SU-DHL-6 (cell line): ENCODE results near the gene IGFL3.

Source experiments
- H2AFZ ChIP-seq: fragments of 200-600 bp; sonication (generic); 2 replicates; pipeline ENCODE4 v1.6.1; 2014; ENCODE audit warnings: low read depth, mild to moderate bottlenecking, moderate library complexity, mixed read lengths, antibody characterized with exemption, low read length; ENCODE audit not compliant: severe bottlenecking
- H3F3A ChIP-seq: fragments of 200-600 bp; shearing (Covaris generic); 2 replicates; pipeline ENCODE4 v1.6.0; 2016; ENCODE audit warnings: antibody characterized with exemption, mild to moderate bottlenecking; ENCODE audit not compliant: insufficient read depth
- H3K27ac ChIP-seq: fragments of 200-600 bp; sonication (generic); 2 replicates; pipeline ENCODE4 v1.5.1; 2016; ENCODE audit warnings: low read depth, mild to moderate bottlenecking, low read length, moderate library complexity, mixed read lengths
- H3K27me3 ChIP-seq: fragments of 200-600 bp; sonication (generic), shearing (Covaris generic); 2 replicates; pipeline ENCODE4 v1.6.0; 2014; ENCODE audit warnings: mild to moderate bottlenecking, low read length
- H3K36me3 ChIP-seq: fragments of 200-600 bp; sonication (generic); 2 replicates; pipeline ENCODE4 v1.6.1; 2014; ENCODE audit warnings: mild to moderate bottlenecking, low read length, mixed read lengths
- H3K4me2 ChIP-seq: fragments of 300-600, 200-600 bp; shearing (Covaris generic), sonication (generic); 2 replicates; pipeline ENCODE4 v1.6.0; 2014; ENCODE audit warnings: low read length, low read depth, mild to moderate bottlenecking; ENCODE audit not compliant: poor library complexity, severe bottlenecking
- H3K4me3 ChIP-seq: fragments of 200-600 bp; sonication (generic); 2 replicates; pipeline ENCODE4 v1.5.1; 2014; ENCODE audit warnings: antibody characterized with exemption, low read length, mild to moderate bottlenecking, mixed read lengths; ENCODE audit not compliant: insufficient read depth, poor library complexity, severe bottlenecking
- H3K79me2 ChIP-seq: fragments of 200-600 bp; sonication (generic); 2 replicates; pipeline ENCODE4 v1.6.1; 2014; ENCODE audit warnings: mild to moderate bottlenecking, low read length, moderate library complexity; ENCODE audit not compliant: insufficient read depth
- H3K9ac ChIP-seq: fragments of 200-600 bp; sonication (generic); 2 replicates; pipeline ENCODE4 v1.7.0; 2014; ENCODE audit warnings: mild to moderate bottlenecking, low read length
- H3K9me2 ChIP-seq: fragments of 200-600 bp; sonication (generic); replicated peaks from 2 replicates; pipeline ENCODE4 v1.6.1; 2014; ENCODE audit warnings: low read length; ENCODE audit not compliant: insufficient read depth
- H3K9me3 ChIP-seq: fragments of 200-600 bp; sonication (generic); 2 replicates; pipeline ENCODE4 v1.6.1; 2014; ENCODE audit warnings: low read length, mixed read lengths; ENCODE audit not compliant: insufficient read depth
- H4K20me1 ChIP-seq: fragments of 200-600 bp; sonication (generic); 2 replicates; pipeline ENCODE4 v1.6.1; 2014; ENCODE audit warnings: low read depth, mild to moderate bottlenecking, antibody characterized with exemption, low read length, moderate library complexity, mixed read lengths
- CTCF ChIP-seq: fragments of 200-600 bp; sonication (generic); IDR thresholded peaks from one replicate; pipeline ENCODE4 v1.5.1; 2017; ENCODE audit warnings: antibody characterized with exemption, mild to moderate bottlenecking, low read length, moderate library complexity; ENCODE audit not compliant: insufficient read depth, poor library complexity, severe bottlenecking
- EZH2phosphoT487 ChIP-seq: fragments of 200-600 bp; sonication (generic), shearing (Covaris generic); conservative IDR thresholded peaks from 2 replicates; pipeline ENCODE4 v1.6.1; 2018; ENCODE audit warnings: mild to moderate bottlenecking, antibody characterized with exemption, low read length, moderate library complexity, mixed read lengths

Gene IGFL3

GRCh38 chr19:46076031-46076880 is 48.2 kb downstream of the IGFL3 start:
- no peak overlapping the region for H2AFZ ChIP-seq
- no peaks in the 10 kb centered on the region for H3K9me3 ChIP-seq
- H3F3A ChIP-seq = no peaks in the 10 kb centered on the region
- TF ChIP-seq EZH2phosphoT487 (no peak), CTCF (no peak)
- H3K4me2 ChIP-seq = no peak overlapping the region
- no peak overlapping the region for H3K27ac ChIP-seq
- H3K9me2 ChIP-seq = no peaks in the 10 kb centered on the region
- no peaks in the 10 kb centered on the region for H3K36me3 ChIP-seq
- no peak overlapping the region for H3K4me3 ChIP-seq
- no peaks in the 10 kb centered on the region for H3K79me2 ChIP-seq
- H3K9ac ChIP-seq = no peak overlapping the region
- no peaks in the 10 kb centered on the region for H4K20me1 ChIP-seq
- H3K27me3 ChIP-seq = no peaks in the 10 kb centered on the region

GRCh38 chr19:46073268-46073922 is 51.1 kb downstream of the IGFL3 start:
- Histone ChIP-seq H4K20me1 (no peaks in the 10 kb centered on the region), H3F3A (no peaks in the 10 kb centered on the region), H3K79me2 (no peaks in the 10 kb centered on the region), H3K36me3 (no peaks in the 10 kb centered on the region), H3K9me2 (no peaks in the 10 kb centered on the region), H3K4me3 (no peak overlapping the region), H3K4me2 (no peak overlapping the region), H3K27me3 (no peaks in the 10 kb centered on the region), H3K9me3 (no peaks in the 10 kb centered on the region), H2AFZ (no peak overlapping the region), H3K9ac (no peak overlapping the region), H3K27ac (no peak overlapping the region)
- no peak for TF ChIP-seq EZH2phosphoT487
- TF ChIP-seq CTCF = no peak
